RWPE1 (cell line): Measurements from ENCODE around the gene FEV.

ENCODE experiments used
- CTCF ChIA-PET: fragments of 350-600 bp; sonication (Branson Sonifier 250); formaldehyde crosslinking; extraction: SDS; loops from one replicate; lab custom pipeline; 2021; lab: Yijun Ruan, JAX
- POLR2A ChIA-PET: fragments of 400-600 bp; formaldehyde crosslinking; extraction: SDS; loops from one replicate; lab custom pipeline; 2020; ENCODE audit warnings: antibody characterized with exemption; ENCODE audit not compliant: low non-redundant PET; lab: Yijun Ruan, JAX
- DNase-seq: peaks from one replicate; pipeline ENCODE4 v3.0.0; 2012; ENCODE audit warnings: low spot score
- H3K27ac ChIP-seq: fragments of 450-650 bp; 2 replicates; pipeline ENCODE4 v1.5.1; 2017
- CTCF ChIP-seq: fragments of 450-650 bp; conservative IDR thresholded peaks from 2 replicates; pipeline ENCODE4 v1.5.1; 2017; ENCODE audit warnings: low read depth, mild to moderate bottlenecking

FEV gene

GRCh38 chr2:219001577-219002394 lies 16.8 kb upstream of the FEV start:
- no peak overlapping the region for H3K27ac ChIP-seq
- POLR2A ChIA-PET = interaction anchor here (0.6 kb wide), 1 partner anchor 333 kb away, joined by 4 read pairs; no protein-coding TSS in a partner anchor
- no peak for TF ChIP-seq CTCF
- peak; percentile 65 for DNase-seq
- CTCF ChIA-PET = interaction anchor here (0.6 to 1.9 kb wide), 24 partner anchors 7 to 478 kb away, joined by 3 to 21 read pairs (median 3); no protein-coding TSS in a partner anchor

DNA sequence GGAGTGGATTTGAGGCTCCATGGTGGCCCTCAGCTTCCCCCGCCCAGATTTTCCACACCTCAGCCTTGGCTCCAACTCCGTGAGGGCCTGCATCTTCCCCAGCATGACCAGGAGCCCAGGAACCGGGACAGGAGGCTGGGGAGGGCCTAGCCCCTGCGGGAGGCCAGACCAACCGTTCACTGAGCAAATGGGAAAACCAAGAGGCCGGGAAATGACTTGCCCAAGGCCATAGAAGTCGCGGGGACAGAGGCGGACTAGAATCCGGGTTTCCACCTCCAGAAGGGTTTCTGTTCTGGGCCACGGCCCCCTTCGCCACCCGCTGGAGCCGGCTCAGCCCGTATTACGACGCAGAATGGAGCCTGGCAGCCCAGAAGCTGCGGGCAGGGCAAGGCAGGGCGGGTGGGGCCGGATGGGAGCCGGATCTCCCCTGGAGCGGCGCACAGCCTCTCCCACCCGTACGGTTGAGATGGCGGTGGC lies 16.2 kb upstream of the FEV start:
- H3K27ac ChIP-seq = no peak overlapping the region
- no peak for DNase-seq
- no peak for TF ChIP-seq CTCF
- ChIA-PET POLR2A (no interaction called here), CTCF (interaction anchor here (0.6 to 1.9 kb wide), 6 partner anchors 9 to 125 kb away, joined by 3 to 21 read pairs (median 5); no protein-coding TSS in a partner anchor)

DNA sequence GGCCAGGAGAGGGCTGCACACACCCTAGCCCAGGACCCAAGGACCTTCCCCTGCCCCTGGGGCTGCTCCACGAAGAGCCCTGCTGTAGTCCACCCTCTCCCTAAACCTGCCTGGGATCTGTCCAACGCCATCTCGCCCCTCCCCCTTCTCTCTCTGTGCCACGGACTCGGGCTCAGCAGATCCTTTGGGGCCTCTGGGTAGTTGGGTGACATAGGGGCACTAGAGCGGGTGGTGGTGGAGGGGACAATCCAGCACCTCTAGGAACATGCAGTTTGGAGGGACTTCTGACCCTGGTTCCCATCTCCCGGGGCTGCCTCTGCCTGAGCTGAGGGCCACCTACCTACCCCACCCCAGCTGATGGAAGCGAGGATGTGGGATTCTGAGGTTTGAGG lies 15.6 kb upstream of the FEV start:
- no peak overlapping the region for H3K27ac ChIP-seq
- no peak for DNase-seq
- POLR2A ChIA-PET = no interaction called here
- no peak for TF ChIP-seq CTCF
- CTCF ChIA-PET = interaction anchor here (0.7 to 0.8 kb wide), 2 partner anchors 10 to 21 kb away, joined by 3 read pairs; no protein-coding TSS in a partner anchor

DNA sequence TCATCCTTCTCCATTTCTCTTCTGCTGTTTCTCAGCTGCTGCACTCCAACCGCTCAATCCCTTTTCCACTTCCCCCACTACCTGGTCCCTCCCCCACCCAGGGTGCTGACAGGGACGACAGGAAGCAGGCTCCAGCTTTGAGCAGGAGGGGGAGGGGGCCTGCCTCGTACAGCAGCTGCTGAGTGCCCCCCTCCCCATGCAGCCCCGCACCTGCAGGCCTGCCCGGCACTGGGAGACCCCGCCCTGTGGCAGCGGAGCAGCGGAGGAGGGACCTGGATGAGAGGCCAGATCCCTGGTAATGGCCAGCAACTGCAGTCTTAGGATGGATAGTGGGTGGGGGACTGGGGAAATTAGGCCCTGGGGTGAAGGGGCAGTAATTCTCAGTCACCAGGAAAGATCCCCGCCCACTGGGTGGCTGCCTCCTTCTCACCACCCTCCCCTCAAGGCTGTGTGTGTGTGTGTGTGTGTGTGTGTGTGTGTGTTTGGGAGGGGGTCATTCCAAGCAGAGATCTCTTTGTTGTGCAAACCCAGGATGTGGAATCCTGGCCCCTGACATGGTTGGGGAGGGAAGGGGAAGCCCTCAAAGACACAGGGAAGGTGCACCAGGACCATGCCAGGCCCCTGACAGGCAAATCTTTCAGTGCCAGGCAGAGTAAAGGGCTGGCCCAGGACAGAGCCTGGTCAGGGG lies 15.0 kb upstream of the FEV start:
- no peak overlapping the region for H3K27ac ChIP-seq
- ChIA-PET CTCF (interaction anchor here (0.7 kb wide), 1 partner anchor 10 kb away, joined by 3 read pairs; no protein-coding TSS in a partner anchor), POLR2A (no interaction called here)
- TF ChIP-seq CTCF = no peak
- DNase-seq = no peak

GRCh38 chr2:218999021-218999880 lies 14.3 kb upstream of the FEV start:
- ChIA-PET POLR2A (no interaction called here), CTCF (interaction anchor here (1.0 to 1.5 kb wide), 3 partner anchors 19 to 156 kb away, joined by 3 to 5 read pairs (median 4); no protein-coding TSS in a partner anchor)
- no peak for DNase-seq
- no peak for TF ChIP-seq CTCF
- H3K27ac ChIP-seq = no peak overlapping the region
